OCI-LY3 (cell line): Measurements from ENCODE around the gene MYO15B.

Experiments
- EZH2phosphoT487 ChIP-seq: fragments of 200-600 bp; shearing (Covaris generic); IDR thresholded peaks from 2 replicates; pipeline ENCODE4 v1.6.1; 2018; ENCODE audit warnings: antibody characterized with exemption, mixed run types, low read depth
- TF ChIP-seq, protein P1 (sequence below): fragments of 200-600, 300-600 bp; sonication (generic); IDR thresholded peaks from 2 replicates; pipeline ENCODE4 v1.5.1; 2014; ENCODE audit warnings: antibody characterized with exemption, low read length, low read depth

DNA sequence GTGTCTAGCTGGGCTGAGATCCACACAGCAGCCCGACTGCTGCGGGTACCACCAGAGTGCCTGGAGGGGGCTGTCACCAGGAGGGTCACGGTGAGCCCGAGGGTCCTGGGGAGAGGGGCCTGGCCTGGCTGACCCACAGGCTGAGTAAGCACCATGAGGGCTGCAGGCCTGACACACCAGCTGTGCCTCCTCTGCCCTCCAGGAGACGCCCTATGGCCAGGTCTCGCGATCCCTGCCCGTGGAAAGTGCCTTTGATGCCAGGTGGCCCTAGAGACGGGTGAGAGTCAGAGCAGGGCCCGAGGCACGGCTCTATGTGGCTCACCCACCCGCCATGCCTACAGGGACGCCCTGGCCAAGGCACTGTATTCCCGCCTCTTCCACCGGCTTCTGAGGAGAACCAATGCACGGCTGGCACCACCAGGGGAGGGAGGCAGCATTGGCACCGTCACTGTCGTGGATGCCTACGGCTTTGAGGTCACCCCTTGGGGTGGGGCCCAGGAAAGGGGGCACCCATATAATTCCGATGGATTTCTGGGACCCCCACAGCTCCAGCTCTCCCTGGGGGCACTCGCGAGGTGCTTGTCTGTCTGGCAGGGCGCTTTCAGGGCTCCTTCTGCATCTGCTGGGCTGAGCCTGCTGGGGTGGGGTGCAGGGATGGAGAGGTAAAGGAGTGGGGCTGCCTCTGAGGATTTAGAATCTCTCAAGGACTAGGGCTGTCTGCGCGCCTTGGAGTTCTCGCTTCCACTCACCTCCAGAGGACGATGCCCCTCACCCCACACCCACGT lies 7.1 kb downstream of the MYO15B start:
- TF ChIP-seq, protein P1, sequence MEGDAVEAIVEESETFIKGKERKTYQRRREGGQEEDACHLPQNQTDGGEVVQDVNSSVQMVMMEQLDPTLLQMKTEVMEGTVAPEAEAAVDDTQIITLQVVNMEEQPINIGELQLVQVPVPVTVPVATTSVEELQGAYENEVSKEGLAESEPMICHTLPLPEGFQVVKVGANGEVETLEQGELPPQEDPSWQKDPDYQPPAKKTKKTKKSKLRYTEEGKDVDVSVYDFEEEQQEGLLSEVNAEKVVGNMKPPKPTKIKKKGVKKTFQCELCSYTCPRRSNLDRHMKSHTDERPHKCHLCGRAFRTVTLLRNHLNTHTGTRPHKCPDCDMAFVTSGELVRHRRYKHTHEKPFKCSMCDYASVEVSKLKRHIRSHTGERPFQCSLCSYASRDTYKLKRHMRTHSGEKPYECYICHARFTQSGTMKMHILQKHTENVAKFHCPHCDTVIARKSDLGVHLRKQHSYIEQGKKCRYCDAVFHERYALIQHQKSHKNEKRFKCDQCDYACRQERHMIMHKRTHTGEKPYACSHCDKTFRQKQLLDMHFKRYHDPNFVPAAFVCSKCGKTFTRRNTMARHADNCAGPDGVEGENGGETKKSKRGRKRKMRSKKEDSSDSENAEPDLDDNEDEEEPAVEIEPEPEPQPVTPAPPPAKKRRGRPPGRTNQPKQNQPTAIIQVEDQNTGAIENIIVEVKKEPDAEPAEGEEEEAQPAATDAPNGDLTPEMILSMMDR: no peak
- no peak for TF ChIP-seq EZH2phosphoT487
